GM12892 (cell line): ENCODE measurements around the gene CDK9.

Experiments
- POLR2A ChIP-seq: IDR thresholded peaks from 2 replicates; pipeline ENCODE4 v1.6.1; 2011; ENCODE audit warnings: low read depth, low read length, control low read depth
- POLR2AphosphoS5 ChIP-seq: IDR thresholded peaks from 2 replicates; pipeline ENCODE4 v1.6.1; 2011; ENCODE audit warnings: low read depth, low read length, control low read depth

DNA sequence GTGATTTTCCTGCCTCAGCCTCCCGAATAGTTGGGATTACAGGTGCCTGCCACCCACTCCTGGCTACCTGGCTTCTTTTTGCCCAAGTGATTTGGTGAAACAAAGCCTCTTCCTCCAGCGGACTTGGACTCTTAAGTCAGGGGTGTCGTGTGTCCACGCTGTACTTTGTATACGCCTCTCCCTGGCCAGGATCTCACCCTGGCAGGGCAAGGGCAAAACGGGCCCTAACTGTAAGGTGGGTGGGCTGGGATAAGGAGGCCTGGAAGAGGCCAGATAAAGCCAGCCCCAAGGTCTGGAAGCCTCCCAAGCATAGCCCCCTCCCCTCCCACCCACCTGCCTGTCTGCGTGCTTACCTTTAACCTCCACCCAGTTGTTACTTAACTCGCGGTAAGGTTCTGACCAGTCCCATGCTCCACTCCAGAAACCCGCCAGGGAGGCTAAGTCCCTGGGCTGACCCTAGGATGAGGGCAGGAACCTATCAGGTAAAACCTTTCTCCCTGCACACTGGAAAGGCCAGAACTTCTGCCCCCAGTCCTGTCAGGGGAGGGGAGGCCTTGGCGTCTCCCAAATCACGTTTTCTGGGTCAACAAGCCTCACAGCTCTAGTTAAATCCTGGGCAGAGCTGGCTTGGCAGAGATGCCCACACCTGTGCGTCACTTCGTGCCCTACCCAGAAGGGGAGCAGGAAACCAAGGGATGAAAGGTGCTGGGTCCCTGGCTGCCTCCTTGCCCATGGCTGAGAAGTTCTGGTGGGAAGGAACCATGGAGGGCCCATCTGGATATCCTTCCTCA, 8.4 kb downstream of the CDK9 start:
- TF ChIP-seq POLR2AphosphoS5 (no peak; the same call in 1 of the 2 replicates), POLR2A (peak; percentile 55)
